PC-9 (cell line): ENCODE measurements around the gene FLNB.

Experiments used
- CTCF ChIP-seq: fragments of 200-600 bp; sonication (generic); conservative IDR thresholded peaks from 2 replicates; pipeline ENCODE4 v1.6.1; 2017; ENCODE audit warnings: mixed run types, antibody characterized with exemption, mild to moderate bottlenecking, moderate library complexity
- EZH2 ChIP-seq: fragments of 200-600 bp; sonication (generic); IDR thresholded peaks from 2 replicates; pipeline ENCODE4 v1.8.0; 2017; ENCODE audit warnings: antibody characterized with exemption, low read depth

GRCh38 chr3:57985984-57986246, 22.3 kb upstream of the FLNB start:
- no peak for TF ChIP-seq CTCF
- no peak for TF ChIP-seq EZH2
